OCI-LY7 (cell line): ENCODE results near the gene GLP1R. TPM values are rescaled to one million over a fixed set of nuclear protein-coding genes. Genes with fewer than 3 reads are reported as not detected.

Source experiments
- BruUV-seq: library from RNA; stranded (reverse); fragments of 400-500 nt; replicated peaks from 2 replicates; lab custom pipeline; 2021; lab: Mats Ljungman, UMichigan
- CTCF ChIA-PET: fragments of 300-600 bp; sonication (Branson Sonifier 250); formaldehyde crosslinking; loops from one replicate; lab custom pipeline; 2022; ENCODE audit warnings: antibody characterized with exemption; ENCODE audit not compliant: unreplicated experiment; lab: Charles Lee
- POLR2A ChIA-PET: fragments of 300-600 bp; sonication (Branson Sonifier 250); formaldehyde crosslinking; loops from one replicate; lab custom pipeline; 2022; ENCODE audit warnings: antibody characterized with exemption; lab: Charles Lee
- DNase-seq: peaks from one replicate; pipeline ENCODE4 v3.0.0-alpha.2; 2015; ENCODE audit warnings: low spot score
- H2AFZ ChIP-seq: fragments of 200-600 bp; sonication (generic), shearing (Covaris generic); 2 replicates; pipeline ENCODE4 v1.6.1; 2014; ENCODE audit warnings: mild to moderate bottlenecking, antibody characterized with exemption, low read length, moderate library complexity
- H3K27ac ChIP-seq: fragments of 200-600 bp; sonication (generic); 2 replicates; pipeline ENCODE4 v1.5.1; 2014; ENCODE audit warnings: mixed run types, low read depth, mild to moderate bottlenecking, moderate library complexity, low read length, inconsistent platforms; ENCODE audit not compliant: poor library complexity, severe bottlenecking
- H3K36me3 ChIP-seq: fragments of 200-600 bp; sonication (generic); 2 replicates; pipeline ENCODE4 v1.6.1; 2014; ENCODE audit warnings: mild to moderate bottlenecking, antibody characterized with exemption, low read length, moderate library complexity, mixed read lengths; ENCODE audit not compliant: insufficient read depth
- H3K4me1 ChIP-seq: fragments of 200-600 bp; sonication (generic); 2 replicates; pipeline ENCODE4 v1.5.1; 2014; ENCODE audit warnings: mild to moderate bottlenecking, low read length; ENCODE audit not compliant: insufficient read depth, poor library complexity, severe bottlenecking
- H3K4me2 ChIP-seq: fragments of 200-600 bp; sonication (generic); 2 replicates; pipeline ENCODE4 v1.6.1; 2014; ENCODE audit warnings: mild to moderate bottlenecking, low read length
- H3K4me3 ChIP-seq: fragments of 200-600 bp; sonication (generic); 2 replicates; pipeline ENCODE4 v1.5.1; 2014; ENCODE audit warnings: mild to moderate bottlenecking, low read depth, low read length; ENCODE audit not compliant: poor library complexity, severe bottlenecking
- H3K79me2 ChIP-seq: fragments of 200-600 bp; sonication (generic); 2 replicates; pipeline ENCODE4 v1.6.1; 2016; ENCODE audit warnings: low read depth, mild to moderate bottlenecking, low read length, moderate library complexity, mixed read lengths; ENCODE audit not compliant: insufficient read depth
- H3K9me2 ChIP-seq: fragments of 200-600 bp; sonication (generic); 2 replicates; pipeline ENCODE4 v1.6.1; 2016; ENCODE audit warnings: mild to moderate bottlenecking, low read length, mixed read lengths; ENCODE audit not compliant: insufficient read depth
- H3K9me3 ChIP-seq: fragments of 200-600 bp; sonication (generic); 2 replicates; pipeline ENCODE4 v1.6.1; 2014; ENCODE audit warnings: mild to moderate bottlenecking, mixed run types, low read length, mixed read lengths
- H4K20me1 ChIP-seq: fragments of 200-600 bp; sonication (generic); 2 replicates; pipeline ENCODE4 v1.6.1; 2014; ENCODE audit warnings: mild to moderate bottlenecking, antibody characterized with exemption, low read length, moderate library complexity, mixed read lengths; ENCODE audit not compliant: insufficient read depth
- EZH2phosphoT487 ChIP-seq: fragments of 200-600 bp; sonication (generic); IDR thresholded peaks from 2 replicates; pipeline ENCODE4 v1.6.1; 2018; ENCODE audit warnings: low read depth, borderline replicate concordance, mild to moderate bottlenecking, mixed run types, antibody characterized with exemption, low read length, moderate library complexity, mixed read lengths
- intact Hi-C: fragments of 100-400 bp; cut with micrococcal nuclease; formaldehyde crosslinking; loops from one replicate; pipeline ENCODE4 v1.10.0; 2022; ENCODE audit not compliant: unreplicated experiment
- total RNA-seq, 2 experiments: library from RNA; depleted of rRNA in 1 of 2; stranded (reverse); fragments of >200 nt in 1 of 2; shearing (Covaris generic) in 1 of 2; gene quantifications; 2 replicates each; pipeline ENCODE4 v1.2.3, GENCODE V29; 2014 to 2022
- TF ChIP-seq, protein P1 (sequence below): fragments of 200-600 bp; sonication (generic); conservative IDR thresholded peaks from 2 replicates; pipeline ENCODE4 v1.5.1; 2014; ENCODE audit warnings: mild to moderate bottlenecking, antibody characterized with exemption, low read length, moderate library complexity, mixed read lengths

The GLP1R gene
- total RNA-seq, 2 experiments from 2014 or later = not detected

DNA sequence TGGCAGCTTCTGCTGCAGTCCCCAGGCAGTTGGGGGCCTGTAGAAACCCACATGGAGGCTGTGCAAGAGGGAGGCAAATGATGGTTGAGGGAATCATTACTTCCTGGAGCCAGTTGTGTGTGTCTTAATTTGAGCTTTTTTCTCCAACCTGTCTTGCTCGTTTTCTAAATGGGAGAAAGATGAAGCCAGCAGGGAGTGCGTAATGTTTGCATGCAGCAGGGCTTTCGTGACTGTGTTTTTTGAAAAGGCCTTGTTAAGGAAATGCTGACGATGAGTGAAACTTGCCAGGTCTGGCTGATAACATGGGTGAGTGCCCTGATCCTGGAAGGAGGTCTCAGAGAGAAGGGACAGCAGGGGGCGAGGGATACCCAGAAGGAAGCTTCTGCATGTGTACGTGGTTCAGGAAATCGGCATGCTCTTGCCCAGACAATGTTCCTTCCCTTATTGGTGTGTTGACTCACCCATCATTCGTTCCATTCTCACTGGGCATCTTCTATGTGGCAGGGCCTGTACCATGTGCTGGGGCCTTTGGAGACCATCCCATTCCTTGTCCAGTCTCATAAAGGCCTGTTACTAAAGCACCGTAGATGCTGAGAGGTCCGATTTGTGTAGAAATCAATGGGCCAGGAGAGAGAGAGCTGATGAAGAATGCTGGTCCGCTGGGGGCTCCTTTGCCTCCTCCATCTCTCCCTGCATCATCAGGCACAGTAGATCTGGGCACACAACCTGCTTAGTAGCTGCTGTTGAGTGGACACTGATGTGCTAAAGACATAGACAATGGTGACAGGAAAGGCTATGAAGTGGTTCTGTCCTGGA lies 27.4 kb downstream of the GLP1R start:
- H3K27ac ChIP-seq = no peak overlapping the region
- ChIA-PET POLR2A (interaction anchor here (0.6 to 0.8 kb wide), 2 partner anchors 27 to 830 kb away, joined by 3 read pairs; no protein-coding TSS in a partner anchor), CTCF (no interaction called here)
- H3K4me1 ChIP-seq = no peaks in the 10 kb centered on the region
- H3K4me3 ChIP-seq = no peak overlapping the region
- H3K4me2 ChIP-seq = no peak overlapping the region
- no peaks in the 10 kb centered on the region for H3K79me2 ChIP-seq
- intact Hi-C loops = no loop called here
- TF ChIP-seq, protein P1, sequence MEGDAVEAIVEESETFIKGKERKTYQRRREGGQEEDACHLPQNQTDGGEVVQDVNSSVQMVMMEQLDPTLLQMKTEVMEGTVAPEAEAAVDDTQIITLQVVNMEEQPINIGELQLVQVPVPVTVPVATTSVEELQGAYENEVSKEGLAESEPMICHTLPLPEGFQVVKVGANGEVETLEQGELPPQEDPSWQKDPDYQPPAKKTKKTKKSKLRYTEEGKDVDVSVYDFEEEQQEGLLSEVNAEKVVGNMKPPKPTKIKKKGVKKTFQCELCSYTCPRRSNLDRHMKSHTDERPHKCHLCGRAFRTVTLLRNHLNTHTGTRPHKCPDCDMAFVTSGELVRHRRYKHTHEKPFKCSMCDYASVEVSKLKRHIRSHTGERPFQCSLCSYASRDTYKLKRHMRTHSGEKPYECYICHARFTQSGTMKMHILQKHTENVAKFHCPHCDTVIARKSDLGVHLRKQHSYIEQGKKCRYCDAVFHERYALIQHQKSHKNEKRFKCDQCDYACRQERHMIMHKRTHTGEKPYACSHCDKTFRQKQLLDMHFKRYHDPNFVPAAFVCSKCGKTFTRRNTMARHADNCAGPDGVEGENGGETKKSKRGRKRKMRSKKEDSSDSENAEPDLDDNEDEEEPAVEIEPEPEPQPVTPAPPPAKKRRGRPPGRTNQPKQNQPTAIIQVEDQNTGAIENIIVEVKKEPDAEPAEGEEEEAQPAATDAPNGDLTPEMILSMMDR = no peak
- TF ChIP-seq EZH2phosphoT487 = no peak
- H2AFZ ChIP-seq = no peak overlapping the region
- BruUV-seq = no TSS peak
- no peaks in the 10 kb centered on the region for H3K9me2 ChIP-seq
- no peaks in the 10 kb centered on the region for H3K9me3 ChIP-seq
- DNase-seq = no peak
- H3K36me3 ChIP-seq = no peaks in the 10 kb centered on the region
- no peaks in the 10 kb centered on the region for H4K20me1 ChIP-seq

DNA sequence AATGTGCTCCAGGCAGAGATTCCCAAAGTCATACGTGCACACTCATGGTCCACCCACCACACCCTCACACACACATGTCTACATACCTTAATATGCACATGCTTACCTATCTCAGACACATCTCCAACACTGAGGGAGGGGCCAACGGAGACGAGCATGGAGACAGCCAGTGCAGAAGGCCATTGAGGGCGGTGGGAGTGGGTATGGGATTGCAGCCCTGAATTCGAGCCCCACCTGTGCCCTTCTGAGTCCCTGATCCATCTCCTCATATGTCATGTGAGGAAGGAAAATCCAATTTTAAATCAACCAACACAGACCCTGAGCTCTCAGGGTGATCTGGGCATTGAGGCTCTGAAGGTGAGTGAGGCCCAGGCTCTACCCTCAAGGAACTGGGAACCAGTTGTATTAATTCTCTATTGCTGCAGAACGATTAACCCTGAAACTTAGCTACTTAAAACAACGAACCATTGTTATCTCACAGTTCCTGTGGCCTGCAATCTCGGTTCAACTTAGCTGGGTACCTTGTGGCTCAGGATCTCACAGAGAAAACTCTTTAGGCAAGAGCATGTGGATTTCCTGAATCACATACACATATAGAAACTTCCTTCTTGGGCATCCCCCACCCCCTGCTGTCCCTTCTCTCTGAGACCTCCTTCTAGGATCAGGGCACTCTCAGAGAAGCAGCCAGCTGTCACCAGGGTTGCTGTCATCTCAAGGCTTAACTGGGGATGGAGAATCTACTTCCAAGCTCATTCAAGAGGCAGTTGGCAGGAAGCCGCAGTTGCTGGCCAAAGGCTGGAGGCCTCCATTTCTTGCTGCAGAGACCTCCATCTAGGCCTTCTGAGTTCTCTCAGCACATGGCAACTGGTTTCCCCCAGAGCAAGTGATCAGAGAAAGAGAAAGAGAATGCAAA lies 28.3 kb downstream of the GLP1R start:
- CTCF ChIA-PET = no interaction called here
- BruUV-seq = no TSS peak
- TF ChIP-seq, protein P1 = no peak
- no peak for TF ChIP-seq EZH2phosphoT487
- H3K4me1 ChIP-seq = no peaks in the 10 kb centered on the region
- intact Hi-C loops = no loop called here
- no peak overlapping the region for H3K4me2 ChIP-seq
- no peak for DNase-seq
- H4K20me1 ChIP-seq = no peaks in the 10 kb centered on the region
- no peak overlapping the region for H3K4me3 ChIP-seq
- no peak overlapping the region for H3K27ac ChIP-seq
- H3K79me2 ChIP-seq = no peaks in the 10 kb centered on the region
- no peaks in the 10 kb centered on the region for H3K9me3 ChIP-seq
- POLR2A ChIA-PET = interaction anchor here (0.6 kb wide), 2 partner anchors 831 to 1257 kb away, joined by 3 to 5 read pairs; partner anchors contain the start of gene ZFAND3
- H3K36me3 ChIP-seq = no peaks in the 10 kb centered on the region
- H3K9me2 ChIP-seq = no peaks in the 10 kb centered on the region
- no peak overlapping the region for H2AFZ ChIP-seq
